Activated T-cell treated with anti-CD3 and anti-CD28 coated beads for 4 hours (primary cell): ENCODE data around the gene TEX261.

ENCODE experiments used
- DNase-seq: peaks from one replicate; pipeline ENCODE4 v3.0.0-alpha.2; 2020

The TEX261 gene

GRCh38 chr2:70981421-70981820 is 13.3 kb downstream of the TEX261 start:
- no peak for DNase-seq

DNA sequence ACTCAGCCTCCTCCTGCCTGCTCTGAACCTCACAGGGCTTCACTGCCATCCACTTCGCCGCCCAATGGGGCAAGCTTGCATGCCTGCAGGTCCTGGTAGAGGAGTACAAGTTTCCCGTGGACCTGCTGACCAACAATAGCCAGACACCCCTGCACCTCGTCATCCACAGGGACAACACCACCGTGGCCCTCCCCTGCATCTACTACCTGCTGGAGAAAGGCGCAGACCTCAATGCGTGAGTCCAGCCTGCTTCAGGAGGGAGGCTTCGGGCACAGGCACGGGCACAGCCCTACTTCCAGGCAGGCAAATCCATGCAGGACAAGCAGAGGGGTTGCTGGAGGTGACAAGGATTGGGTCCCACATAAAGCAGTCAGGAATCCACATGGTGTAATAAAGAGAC is 15.0 kb downstream of the TEX261 start:
- DNase-seq = no peak

GRCh38 chr2:70979180-70979488 is 15.5 kb downstream of the TEX261 start:
- DNase-seq = no peak

- DNase-seq = no peak
Observed at GRCh38 chr2:70978341-70979179, 16.1 kb downstream of the TEX261 start, which contains the start of gene ANKRD53. Gene ANKRD53 (plus strand): TSS chr2:70978630. CDS start chr2:70978646, 16 bp downstream.

- no peak for DNase-seq
Observed at GRCh38 chr2:70977605-70978205, 17.0 kb downstream of the TEX261 start.

DNA sequence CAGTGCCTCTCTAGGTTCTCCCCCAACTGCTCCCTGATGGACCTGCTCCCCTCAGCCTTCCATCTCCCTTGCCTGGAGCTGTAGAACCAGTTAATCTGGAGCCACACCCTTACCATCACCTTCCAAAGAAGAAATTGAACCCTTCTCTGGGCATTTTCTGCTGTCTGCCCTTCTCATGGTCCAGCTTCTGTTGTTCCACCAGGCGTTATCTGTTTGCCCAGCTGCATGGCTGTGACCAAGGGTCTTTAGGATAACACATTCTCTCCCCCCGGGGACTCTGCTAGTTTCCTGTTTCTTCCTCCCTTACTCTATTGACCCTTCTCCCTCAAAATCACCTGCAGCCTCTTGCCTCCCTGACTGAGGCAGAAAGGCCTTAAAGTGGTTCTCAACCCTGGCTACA is 19.4 kb downstream of the TEX261 start:
- DNase-seq = no peak

DNA sequence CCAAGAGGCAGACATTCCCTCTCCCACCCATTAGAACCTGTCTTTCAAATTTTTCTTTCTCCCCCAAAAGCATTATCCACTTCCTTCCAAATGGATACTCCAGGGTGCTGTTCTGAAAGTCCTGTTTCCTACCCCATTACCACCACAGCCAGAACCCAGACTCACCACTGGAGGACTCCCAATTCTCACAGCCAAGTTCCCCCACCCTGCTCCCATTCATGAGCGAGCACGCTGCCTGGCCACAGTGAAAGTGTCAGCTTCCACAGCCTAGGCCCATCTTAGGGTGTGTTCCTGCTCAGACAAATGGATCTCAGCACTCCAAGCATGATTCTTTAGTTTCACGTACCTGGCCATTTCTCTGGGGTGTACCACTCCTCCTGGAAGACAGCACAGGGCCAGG is 20.1 kb downstream of the TEX261 start:
- DNase-seq = no peak

DNA sequence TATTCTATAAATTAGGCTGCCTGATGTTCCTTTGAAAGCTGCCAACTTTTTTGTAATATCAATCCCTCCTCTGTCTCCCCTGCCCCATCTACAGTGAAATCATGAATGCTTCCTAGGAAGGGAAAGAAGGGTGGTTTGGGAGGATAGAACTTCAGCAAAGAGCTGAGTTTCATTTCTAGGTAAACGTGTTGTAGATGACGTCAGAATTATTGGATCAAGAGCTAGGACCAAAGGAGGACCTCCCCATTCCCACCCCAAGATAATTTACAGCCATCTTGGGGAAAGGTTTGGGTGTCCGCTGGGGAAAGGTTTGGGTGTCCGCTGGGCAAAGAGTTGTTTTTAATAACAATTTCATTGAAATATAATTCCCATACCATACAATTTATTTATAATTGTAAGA is 27.5 kb downstream of the TEX261 start:
- no peak for DNase-seq

DNA sequence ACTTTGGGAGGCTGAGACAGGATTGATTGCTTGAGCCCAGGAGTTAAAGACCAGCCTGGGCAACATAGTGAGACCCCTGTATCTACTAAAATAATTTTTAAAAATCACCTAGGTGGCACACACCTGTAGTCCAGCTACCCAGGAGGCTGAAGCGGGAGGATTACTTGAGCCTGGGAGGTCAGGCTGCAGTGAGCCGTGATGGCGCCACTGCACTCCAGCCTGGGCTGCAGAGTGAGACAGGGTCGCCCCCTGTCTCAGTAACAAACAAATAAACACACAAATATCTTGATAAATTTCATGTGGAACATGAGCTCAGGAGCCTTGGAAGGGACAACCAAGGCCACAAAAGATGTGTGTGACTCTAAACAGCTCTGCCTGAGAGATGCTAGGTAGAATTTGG is 28.0 kb downstream of the TEX261 start:
- no peak for DNase-seq

- DNase-seq = no peak
Observed at GRCh38 chr2:70965506-70965905, 29.2 kb downstream of the TEX261 start.

DNA sequence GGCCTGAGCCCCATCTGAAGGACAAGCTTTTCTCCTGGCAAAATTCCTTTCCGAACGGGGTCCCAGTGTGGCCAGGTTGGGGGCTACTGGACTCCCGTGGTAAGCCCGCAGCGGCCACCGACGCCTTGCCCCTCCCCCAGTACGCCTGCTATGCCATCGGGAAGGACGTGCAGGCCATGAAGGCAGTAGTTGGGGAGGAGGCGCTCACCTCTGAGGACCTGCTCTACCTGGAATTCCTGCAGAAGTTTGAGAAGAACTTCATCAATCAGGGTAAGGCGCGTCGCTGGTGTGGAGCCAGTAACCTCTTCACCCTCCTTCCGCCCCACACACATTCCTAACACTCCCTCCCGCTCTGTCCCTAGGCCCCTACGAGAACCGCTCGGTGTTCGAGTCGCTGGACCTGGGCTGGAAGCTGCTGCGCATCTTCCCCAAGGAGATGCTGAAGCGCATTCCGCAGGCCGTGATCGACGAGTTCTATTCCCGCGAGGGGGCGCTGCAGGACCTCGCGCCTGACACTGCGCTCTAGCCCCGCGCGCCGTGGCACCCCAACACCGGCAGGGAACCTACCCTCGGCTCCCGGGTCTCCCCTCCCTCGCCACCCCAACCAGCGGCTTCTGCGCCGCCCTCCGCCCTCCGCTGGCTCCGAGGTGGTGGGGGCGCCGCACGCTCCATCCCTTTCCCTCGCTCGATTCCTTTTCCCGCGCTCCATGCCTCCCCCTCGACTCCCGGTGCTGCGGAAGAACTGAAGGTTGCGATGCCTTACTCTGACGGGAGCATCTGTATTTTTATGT is 29.9 kb downstream of the TEX261 start:
- DNase-seq = peak; percentile 77

DNA sequence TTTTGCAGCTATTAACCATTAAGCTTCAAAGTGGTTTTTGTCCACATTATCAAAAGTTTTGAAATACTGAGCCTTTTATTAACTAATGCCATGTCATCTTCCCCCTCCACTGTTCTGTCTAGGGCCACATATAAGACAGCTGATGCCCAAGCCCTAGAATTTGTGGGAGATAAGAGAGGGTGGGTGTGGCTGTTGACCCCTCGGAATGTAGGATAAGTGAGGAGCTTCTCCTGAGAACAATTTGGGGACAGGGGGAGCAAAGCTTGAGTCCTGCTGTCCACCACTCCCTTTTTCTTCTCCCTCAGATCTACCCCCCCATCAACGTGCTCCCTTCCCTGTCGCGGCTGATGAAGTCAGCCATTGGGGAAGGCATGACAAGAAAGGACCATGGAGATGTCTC is 30.5 kb downstream of the TEX261 start:
- DNase-seq = no peak

DNA sequence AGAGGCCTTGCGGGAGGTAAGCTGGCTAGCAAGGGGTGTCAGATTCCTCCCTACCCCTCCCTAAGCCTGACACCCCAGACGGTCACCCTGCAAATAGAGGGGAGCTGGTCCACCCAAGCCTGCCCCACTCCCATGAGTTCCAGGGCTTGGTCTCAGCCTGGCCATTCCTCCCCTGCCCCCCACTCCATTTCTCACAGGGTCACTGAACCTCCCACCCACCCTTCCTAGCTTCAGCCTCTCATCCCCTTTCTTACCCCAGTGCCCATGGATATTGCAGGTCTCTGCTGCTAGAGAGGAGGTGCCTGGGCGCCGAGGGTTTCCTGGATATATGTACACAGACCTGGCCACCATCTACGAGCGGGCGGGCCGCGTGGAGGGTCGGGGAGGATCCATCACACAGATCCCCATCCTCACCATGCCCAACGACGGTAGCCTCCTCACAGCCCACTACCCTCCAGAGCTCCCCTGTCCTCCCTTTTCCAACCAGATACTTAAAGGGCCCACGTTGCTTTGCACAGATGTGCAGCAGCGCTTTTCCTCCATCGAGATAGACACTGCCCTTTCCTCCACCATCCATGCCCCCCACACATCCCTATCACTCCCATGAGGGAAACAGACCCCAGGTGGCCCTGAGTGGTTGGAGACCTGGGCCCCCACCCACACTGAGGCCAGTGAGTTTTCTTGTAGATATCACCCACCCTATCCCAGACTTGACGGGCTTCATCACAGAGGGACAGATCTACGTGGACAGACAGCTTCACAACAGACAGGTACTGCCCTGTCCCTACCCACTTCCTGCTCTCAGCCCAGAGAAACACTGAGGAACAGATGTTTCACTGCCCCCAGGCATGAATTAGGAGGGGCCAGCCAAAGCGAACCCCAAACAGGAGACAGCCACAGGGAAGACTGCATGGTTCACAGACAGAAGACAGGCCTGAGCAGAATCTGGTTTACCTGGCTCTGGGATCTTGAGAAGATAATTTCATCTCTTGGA is 31.5 kb downstream of the TEX261 start:
- DNase-seq = no peak

DNA sequence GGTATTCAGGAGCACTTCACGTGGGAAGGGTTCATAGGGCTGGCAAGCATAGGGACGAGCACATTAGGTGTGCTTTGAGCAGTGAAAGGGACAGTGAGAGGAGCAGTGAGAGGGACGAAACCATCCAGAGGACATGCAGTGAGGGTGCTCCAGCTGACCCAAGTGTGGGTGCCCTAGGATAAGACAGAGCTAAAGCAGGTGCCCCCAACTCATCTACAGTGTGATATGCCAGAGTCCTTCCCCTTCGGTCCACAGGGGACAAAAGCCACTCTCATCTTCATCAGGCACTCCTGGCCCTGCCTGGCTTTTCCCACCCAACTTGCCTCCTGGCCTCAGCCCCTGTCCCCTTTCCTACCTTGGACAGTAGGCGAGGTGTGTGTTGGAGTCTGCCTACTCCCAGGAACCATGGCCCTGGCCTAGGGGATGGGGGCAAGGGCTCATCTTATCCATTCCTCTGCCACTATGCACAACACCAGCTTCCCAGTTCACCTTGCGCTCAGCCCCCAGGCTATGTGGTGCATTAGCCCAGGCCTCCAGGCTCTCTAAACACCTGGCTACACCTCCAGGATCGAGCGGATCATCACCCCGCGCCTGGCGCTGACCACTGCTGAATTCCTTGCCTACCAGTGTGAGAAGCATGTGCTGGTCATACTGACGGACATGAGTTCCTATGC is 32.3 kb downstream of the TEX261 start:
- no peak for DNase-seq

GRCh38 chr2:70961648-70961994 is 33.1 kb downstream of the TEX261 start:
- no peak for DNase-seq

GRCh38 chr2:70960833-70961647 is 33.6 kb downstream of the TEX261 start:
- no peak for DNase-seq

- no peak for DNase-seq
Observed at GRCh38 chr2:70959851-70960832, 34.5 kb downstream of the TEX261 start.

- no peak for DNase-seq
Observed at GRCh38 chr2:70959271-70959761, 35.4 kb downstream of the TEX261 start.

DNA sequence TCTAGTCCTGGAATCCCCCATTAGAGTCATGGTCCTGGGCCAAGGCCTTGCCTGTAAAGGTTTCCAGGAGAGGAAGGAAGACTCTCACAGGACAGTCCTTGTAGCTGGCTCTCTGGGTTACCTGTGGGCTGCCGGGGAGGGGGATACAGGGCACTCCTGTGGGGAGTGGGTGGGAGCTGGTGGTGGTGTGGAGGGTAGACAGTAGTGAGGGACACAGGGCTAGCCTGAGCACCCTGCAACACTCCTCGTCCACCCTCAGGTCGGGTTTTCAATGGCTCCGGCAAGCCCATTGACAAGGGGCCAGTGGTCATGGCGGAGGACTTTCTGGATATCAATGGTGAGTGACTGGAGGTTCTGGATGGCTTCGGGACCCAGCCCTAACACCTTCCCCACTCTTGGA is 35.9 kb downstream of the TEX261 start:
- no peak for DNase-seq

DNA sequence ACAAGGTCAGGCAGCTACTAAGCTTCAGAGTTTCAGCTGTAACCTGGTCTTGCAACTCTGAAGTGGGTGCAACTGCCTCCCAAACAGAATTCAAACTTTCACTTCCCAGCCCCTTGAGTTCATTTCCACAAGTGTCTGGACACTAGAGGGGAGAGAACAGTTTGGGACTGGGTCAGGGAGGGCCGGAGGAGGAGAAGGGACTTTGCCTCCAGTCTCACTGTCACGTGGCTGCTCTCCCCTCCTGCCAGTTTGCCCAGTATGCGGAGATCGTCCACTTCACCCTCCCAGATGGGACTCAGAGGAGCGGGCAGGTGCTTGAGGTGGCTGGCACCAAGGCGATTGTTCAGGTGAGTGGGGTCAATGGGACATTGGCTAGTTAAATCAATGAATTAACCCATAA is 36.9 kb downstream of the TEX261 start:
- DNase-seq = no peak
